ENCODE data around the gene NUP98.
A peak's percentile ranks its signal among the peaks of the same experiment; 100 is the strongest.

The NUP98 gene

GRCh38 chr11:3797329-3798090 lies at the start of gene NUP98:
TSS of gene NUP98 (minus strand) at chr11:3797554. CDS start at chr11:3782117, 15,437 bp downstream.
- FAIRE-seq, result peak; percentile 57

DNA sequence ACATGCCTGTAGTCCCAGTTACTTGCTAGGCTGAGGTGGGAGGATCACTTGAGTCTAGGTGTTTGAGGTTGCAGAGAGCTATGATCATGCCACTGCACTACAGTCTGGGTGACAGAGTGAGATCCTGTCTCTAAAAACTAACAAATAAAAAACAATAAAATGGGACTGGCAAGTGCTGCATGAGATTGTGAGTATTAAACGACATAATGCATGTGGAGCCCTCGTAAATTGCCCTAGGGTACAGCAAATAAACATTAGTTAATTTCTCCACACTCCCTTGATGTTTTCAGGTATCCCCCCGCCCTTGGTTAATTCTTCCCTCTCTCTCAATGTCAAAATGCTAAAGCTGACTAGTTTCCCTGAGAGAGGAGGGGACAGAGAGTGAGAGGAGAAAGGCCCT lies 48.3 kb upstream of the NUP98 start:
- FAIRE-seq, result no peak

GRCh38 chr11:3845246-3845645 lies 47.9 kb upstream of the NUP98 start:
- FAIRE-seq, result no peak

- FAIRE-seq, result no peak
These were observed 46.0 kb upstream of the NUP98 start for GRCh38 chr11:3843326-3843725.

- FAIRE-seq, result no peak
These were observed 44.3 kb upstream of the NUP98 start for GRCh38 chr11:3841426-3842350.

DNA sequence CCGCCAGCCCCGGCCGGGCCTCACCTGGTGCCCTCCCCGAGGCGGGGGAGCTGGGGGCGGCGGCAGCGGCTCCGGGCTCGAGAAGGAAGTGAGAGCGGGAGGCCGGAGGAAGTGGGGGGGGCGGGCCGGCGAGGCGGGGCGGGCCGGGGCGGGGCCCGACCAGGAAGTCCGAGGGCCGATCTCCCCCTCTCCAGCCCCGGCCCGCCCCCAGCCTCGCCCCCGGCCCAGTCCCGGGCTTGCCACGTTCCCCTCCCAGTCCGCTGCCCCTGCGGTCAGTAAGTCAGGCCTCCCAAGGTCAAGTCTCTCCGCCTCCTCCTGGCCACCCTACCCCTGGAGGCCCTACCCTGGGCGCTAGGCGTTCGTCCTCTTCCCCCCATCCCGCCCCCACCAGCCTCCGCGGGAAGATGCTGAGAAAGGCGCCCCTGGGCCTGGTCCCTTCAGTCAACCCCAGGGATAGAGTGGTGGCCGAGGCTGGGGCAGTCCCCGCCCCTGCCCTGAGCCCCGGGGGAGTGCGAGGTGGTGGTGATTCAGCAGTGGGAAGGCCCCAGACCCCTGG lies 43.6 kb upstream of the NUP98 start, which contains the start of gene RHOG:
Gene RHOG, minus strand, starts transcription at position 90 of the 556 bp plus-strand sequence. CDS start 12,821 bp downstream, outside the sequence.
- no peak for FAIRE-seq

GRCh38 chr11:3840004-3840869 lies 42.9 kb upstream of the NUP98 start:
- no peak for FAIRE-seq

- FAIRE-seq, result no peak
These were observed 41.1 kb upstream of the NUP98 start for GRCh38 chr11:3838504-3838903.

DNA sequence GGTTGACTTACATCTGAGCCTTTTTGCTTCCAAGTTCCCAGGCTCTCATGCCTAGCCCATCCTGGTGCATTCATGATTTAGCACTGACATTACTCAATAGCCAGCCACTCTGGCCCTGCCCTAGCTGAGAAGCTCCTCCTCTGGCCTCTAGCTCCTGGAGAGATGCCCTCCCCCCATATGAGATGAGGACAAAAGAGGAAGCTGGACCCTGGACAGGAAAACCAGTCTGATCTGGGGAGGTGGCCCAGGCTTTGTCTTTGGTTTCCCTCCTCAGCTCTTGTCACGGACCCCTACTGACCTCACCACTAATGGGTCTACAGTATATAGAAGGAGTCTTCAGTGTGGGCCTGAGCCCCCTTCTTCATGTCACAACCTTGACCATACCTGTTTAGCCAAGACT lies 40.4 kb upstream of the NUP98 start:
- no peak for FAIRE-seq

- no peak for FAIRE-seq
These were observed 39.5 kb upstream of the NUP98 start for GRCh38 chr11:3836903-3837302.

DNA sequence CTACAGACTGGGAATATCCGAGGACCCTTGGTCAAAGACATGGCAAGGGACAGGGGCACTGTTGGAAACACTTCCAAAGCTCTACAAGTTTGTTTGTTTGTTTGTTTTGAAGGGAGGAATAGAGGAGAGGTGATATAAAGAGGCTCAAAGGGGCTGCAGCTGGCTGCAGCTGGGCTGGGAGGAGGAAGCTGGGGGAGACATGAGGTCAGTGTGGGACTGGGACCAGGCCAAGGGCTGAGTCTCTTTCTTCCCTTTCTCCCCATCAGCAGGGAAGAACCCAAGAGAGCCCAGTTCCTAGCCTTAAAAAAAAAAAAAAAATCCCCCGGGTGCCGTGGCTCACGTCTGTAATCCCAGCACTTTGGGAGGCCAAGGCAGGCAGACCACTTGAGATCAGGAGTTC lies 38.4 kb upstream of the NUP98 start:
- no peak for FAIRE-seq

DNA sequence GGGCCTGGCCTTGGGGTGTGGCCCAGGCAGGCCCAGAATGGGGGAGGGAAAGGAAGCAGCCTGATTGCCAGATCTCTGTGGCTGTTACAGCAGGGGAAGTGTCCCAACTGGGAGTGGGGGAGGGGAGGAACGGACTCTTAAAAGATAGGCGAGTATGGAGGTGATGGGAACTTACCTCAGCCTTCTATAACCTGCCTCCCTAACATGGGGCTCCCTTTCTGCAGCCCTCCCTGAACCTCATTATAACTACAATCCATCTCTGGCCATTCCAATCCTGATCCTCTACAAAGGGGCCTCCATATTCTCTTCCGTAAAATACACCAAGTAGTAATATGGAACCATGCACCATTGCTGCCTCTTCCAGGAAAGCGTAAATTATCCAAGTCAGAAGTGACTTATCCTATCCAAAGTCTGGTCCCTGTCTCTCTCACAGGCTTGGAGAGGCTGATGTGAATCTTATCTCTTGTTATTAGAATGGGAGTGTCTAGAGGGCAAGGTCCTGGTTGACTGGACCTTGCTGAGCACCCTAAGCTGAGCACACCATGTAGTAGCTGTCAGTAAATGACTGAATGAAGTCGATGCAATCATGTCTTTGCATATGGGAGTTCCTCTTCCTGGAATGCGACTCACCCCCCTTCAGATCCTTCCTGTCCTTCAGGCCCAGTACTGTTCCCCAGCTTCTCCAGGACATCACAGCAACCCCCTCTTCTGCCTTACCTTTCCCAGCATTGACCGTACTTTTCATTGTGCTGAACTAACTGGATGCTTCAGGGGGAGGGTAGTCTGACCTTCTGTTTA lies 37.5 kb upstream of the NUP98 start:
- FAIRE-seq, result no peak

DNA sequence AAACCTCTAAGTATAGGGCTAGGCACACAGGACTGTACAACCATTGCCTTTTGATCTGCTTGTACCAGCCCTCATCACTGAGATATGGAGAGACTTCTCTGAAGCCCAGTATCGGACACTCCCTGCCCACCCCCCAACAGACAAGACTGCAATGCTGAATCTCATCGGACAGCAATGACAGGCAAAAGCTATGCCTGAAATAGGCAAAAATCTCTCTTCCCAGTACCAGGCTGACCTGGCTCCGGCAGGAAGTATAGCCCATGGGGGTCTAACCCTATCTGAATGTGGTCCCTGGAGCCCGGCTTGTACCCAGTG lies 37.0 kb upstream of the NUP98 start:
- FAIRE-seq, result no peak

DNA sequence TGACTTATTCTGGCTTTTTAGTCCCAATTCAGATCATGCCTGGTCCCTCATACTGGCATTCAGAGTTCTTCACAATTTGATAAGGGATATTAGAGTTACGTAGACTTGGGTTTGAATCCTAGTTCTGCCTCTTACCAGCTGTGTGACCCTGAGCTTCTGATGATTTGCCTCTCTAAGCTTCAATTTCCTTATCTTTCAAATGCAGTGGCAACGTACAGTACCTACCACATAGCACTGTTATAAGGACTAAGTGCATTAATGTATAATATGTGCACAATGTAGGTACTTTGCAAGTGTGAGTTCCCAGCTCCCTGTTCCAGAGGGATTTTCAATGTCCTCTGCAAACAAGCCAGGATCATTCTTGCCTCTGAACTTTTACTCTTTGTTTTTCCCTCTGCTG lies 36.1 kb upstream of the NUP98 start:
- no peak for FAIRE-seq

- no peak for FAIRE-seq
These were observed 35.5 kb upstream of the NUP98 start for GRCh38 chr11:3832816-3833215.

- FAIRE-seq, result no peak
These were observed 34.3 kb upstream of the NUP98 start for GRCh38 chr11:3831378-3832239.

GRCh38 chr11:3830730-3831129 lies 33.4 kb upstream of the NUP98 start:
- FAIRE-seq, result no peak

DNA sequence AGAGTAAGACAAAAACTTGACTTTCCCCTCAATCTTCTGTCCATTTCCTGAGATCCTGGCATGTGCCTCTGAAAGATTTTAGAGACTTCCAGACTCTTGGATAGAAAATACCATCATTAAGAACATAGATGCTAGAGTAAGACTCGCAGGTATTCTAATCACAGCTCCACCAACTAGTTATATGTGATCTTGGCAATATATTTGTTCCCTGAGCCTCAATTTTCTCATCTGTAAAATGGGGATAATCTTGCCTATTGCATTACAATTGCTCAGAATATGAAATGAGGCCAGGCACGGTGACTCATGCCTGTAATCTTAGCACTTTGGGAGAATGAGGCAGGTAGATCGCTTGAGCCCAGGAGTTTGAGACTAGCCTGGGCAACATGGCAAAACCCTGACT lies 32.7 kb upstream of the NUP98 start:
- FAIRE-seq, result no peak

DNA sequence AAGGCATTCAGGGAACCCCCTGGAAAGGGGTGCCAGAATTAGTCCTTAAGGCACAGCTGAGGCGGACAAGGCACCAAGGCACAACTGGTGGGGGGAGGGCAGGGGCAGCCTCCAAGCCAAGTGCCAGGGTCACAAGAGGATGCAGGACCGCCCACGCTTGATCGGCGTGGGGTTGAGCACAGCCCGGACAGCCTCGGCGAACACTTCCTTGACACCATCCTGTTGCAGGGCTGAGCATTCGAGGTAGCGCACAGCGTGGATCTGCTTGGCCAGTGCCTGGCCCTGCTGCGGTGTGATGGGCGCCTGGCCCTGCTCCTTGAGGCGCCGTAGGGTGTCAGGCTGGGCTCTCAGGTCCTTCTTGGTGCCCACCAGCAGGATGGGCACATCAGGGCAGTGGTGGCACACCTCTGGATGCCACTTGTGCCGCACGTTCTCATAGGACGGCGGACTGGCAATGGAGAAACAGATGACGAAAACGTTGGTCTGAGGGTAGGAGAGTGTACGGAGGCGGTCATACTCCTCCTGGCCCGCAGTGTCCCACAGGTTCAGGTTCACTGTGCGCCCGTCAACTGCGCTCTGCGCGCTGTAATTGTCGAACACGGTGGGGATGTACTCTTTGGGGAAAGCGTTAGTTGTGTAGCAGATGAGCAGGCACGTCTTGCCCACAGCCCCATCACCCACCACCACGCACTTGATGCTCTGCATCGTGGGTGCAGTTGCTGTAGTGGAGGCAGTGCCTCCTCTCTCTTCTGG lies 30.3 kb upstream of the NUP98 start:
- FAIRE-seq, result no peak

DNA sequence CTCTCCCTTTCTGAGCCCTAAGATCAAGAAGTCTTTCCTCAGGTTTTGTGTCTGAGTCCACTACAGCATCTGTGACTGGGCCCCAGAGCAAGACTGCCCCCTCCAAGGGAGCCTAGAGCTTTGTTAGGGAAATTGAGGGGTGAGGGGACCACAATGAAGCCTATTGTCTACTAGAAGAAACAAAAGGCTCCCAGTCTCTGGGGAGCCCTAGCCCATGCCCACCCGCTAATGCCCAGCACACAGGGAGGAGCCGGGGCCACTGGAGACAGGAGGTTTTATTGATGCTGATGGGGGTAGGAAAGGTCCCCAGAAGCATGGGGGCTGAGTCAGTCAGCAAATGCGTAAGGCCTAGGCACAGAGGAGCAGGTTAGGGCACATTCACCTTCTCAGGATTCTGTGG lies 29.4 kb upstream of the NUP98 start:
- FAIRE-seq, result no peak

All from colon (tissue), 2 donors.